Nephron progenitor cell (in vitro differentiated cells): ENCODE measurements around the gene DMD.

Source experiments
- DNase-seq: peaks from one replicate; pipeline ENCODE4 v3.0.0; 2021
- H3K27ac Mint-ChIP-seq: 2 replicates; pipeline ENCODE4 v1.8.0; 2021; ENCODE audit warnings: mild to moderate bottlenecking, moderate library complexity, mixed read lengths
- H3K27me3 Mint-ChIP-seq: 2 replicates; pipeline ENCODE4 v1.8.0; 2021; ENCODE audit warnings: mild to moderate bottlenecking, low read depth, mixed read lengths; ENCODE audit not compliant: poor library complexity
- H3K36me3 Mint-ChIP-seq: 2 replicates; pipeline ENCODE4 v1.8.0; 2021; ENCODE audit warnings: low read depth, mixed read lengths
- H3K4me1 Mint-ChIP-seq: 2 replicates; pipeline ENCODE4 v1.8.0; 2021; ENCODE audit warnings: mixed read lengths
- H3K4me3 Mint-ChIP-seq: 2 replicates; pipeline ENCODE4 v1.8.0; 2021; ENCODE audit warnings: mild to moderate bottlenecking, moderate library complexity, mixed read lengths
- H3K9me3 Mint-ChIP-seq: 2 replicates; pipeline ENCODE4 v1.8.0; 2021; ENCODE audit warnings: mild to moderate bottlenecking, moderate library complexity, mixed read lengths
- TF ChIP-seq, protein P1 (sequence below): fragments of 200-600 bp; sonication (generic); IDR thresholded peaks from 2 replicates; pipeline ENCODE4 v1.5.0; 2021; ENCODE audit warnings: antibody characterized with exemption

Gene DMD

DNA sequence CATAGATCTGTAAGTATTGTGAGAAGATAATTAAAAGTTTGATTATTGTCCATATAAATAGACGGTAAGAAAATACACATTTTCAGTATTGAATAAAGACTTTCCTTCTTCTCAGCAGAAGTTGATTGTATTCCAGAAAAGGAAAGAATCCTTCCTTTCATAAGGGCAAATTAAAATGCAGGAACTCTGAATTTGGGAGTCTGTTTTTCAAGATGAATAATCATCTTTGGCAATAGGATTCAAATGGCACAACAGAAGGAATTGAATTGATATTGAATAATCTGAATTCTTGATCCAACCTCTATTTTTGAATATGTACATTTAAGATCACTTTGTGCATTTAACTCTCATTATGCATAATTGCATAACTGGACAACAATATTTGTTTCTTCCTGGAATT is 149.3 kb downstream of the DMD start:
- TF ChIP-seq, protein P1, sequence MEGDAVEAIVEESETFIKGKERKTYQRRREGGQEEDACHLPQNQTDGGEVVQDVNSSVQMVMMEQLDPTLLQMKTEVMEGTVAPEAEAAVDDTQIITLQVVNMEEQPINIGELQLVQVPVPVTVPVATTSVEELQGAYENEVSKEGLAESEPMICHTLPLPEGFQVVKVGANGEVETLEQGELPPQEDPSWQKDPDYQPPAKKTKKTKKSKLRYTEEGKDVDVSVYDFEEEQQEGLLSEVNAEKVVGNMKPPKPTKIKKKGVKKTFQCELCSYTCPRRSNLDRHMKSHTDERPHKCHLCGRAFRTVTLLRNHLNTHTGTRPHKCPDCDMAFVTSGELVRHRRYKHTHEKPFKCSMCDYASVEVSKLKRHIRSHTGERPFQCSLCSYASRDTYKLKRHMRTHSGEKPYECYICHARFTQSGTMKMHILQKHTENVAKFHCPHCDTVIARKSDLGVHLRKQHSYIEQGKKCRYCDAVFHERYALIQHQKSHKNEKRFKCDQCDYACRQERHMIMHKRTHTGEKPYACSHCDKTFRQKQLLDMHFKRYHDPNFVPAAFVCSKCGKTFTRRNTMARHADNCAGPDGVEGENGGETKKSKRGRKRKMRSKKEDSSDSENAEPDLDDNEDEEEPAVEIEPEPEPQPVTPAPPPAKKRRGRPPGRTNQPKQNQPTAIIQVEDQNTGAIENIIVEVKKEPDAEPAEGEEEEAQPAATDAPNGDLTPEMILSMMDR, result no peak
- no peaks in the 10 kb centered on the region for H3K4me1 Mint-ChIP-seq

DNA sequence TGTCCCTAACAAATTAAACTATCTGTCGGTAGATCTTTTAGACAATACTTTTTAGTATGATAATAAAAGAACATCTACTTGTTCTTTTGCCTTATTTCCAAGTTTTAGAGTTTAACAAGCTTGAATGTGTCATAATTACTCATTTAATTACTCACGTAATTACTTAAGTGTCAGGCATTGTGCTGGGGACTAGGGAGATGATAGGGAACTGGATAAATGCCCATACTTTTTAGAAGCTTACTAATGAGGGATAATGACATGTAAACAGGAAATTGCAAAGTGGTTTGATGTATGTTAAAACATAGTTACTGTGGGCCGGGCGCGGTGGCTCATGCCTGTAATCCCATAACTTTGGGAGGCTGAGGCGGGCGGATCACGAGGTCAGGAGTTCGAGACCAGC is 158.3 kb downstream of the DMD start:
- no peaks in the 10 kb centered on the region for H3K9me3 Mint-ChIP-seq
- H3K4me1 Mint-ChIP-seq, result no peaks in the 10 kb centered on the region
- DNase-seq, result no peak
- H3K36me3 Mint-ChIP-seq, result no peaks in the 10 kb centered on the region
- TF ChIP-seq, protein P1, result no peak
- no peaks in the 10 kb centered on the region for H3K27me3 Mint-ChIP-seq
- H3K4me3 Mint-ChIP-seq, result no peak overlapping the region
- H3K27ac Mint-ChIP-seq, result no peak overlapping the region

More for the DNA sequence above, 149.3 kb downstream of the DMD start:
- no peaks in the 10 kb centered on the region for H3K27me3 Mint-ChIP-seq
- no peaks in the 10 kb centered on the region for H3K36me3 Mint-ChIP-seq
- no peak for DNase-seq
- H3K4me3 Mint-ChIP-seq, result no peak overlapping the region
- H3K27ac Mint-ChIP-seq, result no peak overlapping the region
- no peaks in the 10 kb centered on the region for H3K9me3 Mint-ChIP-seq

DNA sequence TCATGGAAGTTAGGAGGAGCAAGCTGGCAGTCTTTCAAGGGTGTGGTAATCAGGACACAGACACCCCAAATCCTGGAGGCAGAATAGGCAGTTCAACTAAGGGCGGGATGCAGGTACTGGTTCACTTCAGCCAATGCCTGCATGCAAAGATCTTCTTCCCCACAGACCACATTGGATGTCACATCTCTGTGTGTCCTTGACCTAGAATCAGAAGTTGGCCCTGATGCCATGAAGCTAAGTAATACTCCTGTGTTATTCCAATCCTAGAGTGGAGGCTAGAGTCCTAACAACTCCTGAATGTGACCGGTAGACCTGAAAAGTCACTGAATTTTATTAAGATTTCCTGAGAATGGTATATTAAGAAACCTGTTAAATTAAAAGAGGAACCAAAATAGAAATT is 165.5 kb downstream of the DMD start:
- no peak overlapping the region for H3K27ac Mint-ChIP-seq
- no peak for DNase-seq
- TF ChIP-seq, protein P1, result no peak
- no peaks in the 10 kb centered on the region for H3K36me3 Mint-ChIP-seq
- H3K4me1 Mint-ChIP-seq, result no peaks in the 10 kb centered on the region
- H3K27me3 Mint-ChIP-seq, result no peaks in the 10 kb centered on the region
- H3K9me3 Mint-ChIP-seq, result no peaks in the 10 kb centered on the region
- H3K4me3 Mint-ChIP-seq, result no peak overlapping the region

DNA sequence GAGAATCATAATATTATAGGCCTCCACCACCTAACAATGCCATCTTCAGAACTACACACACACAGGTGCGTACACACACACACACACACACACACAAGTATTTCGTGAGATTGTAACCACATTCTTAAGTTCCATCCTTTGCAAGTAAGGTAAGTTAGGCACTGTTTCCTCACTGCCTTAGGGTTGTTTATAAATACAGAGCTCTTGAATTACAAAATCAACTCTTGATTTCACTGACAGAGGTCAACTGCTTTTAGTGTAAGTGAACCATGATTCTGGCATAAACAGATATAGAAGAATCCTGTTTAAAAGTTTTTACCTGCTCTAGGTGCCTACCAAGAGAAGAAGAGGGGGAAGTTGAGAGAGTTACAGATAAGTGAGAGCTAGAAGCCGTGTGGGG is 166.1 kb downstream of the DMD start:
- H3K36me3 Mint-ChIP-seq, result no peaks in the 10 kb centered on the region
- H3K27me3 Mint-ChIP-seq, result no peaks in the 10 kb centered on the region
- no peak overlapping the region for H3K27ac Mint-ChIP-seq
- TF ChIP-seq, protein P1, result no peak
- H3K4me1 Mint-ChIP-seq, result no peaks in the 10 kb centered on the region
- H3K9me3 Mint-ChIP-seq, result no peaks in the 10 kb centered on the region
- DNase-seq, result no peak
- no peak overlapping the region for H3K4me3 Mint-ChIP-seq

DNA sequence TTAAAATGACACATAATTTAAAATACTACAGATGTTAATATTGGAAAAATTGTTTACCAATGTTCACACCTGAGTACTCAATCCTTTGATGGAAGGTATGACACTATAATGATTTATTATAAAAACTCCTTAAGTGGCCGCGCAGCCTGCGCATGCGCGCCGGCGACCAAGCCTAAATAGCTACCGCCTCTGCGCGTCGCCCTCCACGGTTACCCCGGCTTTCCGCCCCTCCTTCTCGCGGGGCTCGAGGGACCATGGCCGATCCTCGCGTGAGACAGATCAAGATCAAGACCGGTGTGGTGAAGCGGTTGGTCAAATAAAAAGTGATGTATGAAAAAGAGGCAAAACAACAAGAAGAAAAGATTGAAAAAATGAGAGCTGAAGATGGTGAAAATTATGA is 170.2 kb downstream of the DMD start:
- H3K27ac Mint-ChIP-seq, result no peak overlapping the region
- no peaks in the 10 kb centered on the region for H3K27me3 Mint-ChIP-seq
- no peaks in the 10 kb centered on the region for H3K4me1 Mint-ChIP-seq

DNA sequence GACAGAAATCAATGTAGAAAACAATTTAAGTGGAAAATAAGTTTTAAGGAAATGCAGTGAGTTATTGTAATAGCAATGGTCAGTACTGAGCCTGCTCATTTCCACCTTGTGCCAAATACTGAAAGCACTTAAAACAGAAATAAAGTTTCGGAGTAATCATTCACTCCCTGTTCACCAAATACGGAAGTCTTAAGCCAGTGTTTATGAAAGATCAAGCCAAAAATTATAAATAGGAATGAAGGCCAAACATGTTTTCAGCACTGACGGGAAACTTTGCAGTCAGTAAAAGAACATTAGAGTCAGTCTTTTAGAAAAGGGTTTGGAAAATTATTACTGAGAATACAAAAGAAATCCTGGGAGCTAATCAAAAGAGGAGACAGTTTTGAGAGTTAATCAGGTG is 178.6 kb downstream of the DMD start:
- no peaks in the 10 kb centered on the region for H3K9me3 Mint-ChIP-seq
- no peaks in the 10 kb centered on the region for H3K36me3 Mint-ChIP-seq
- no peak overlapping the region for H3K4me3 Mint-ChIP-seq
- DNase-seq, result no peak
- TF ChIP-seq, protein P1, result no peak
- no peaks in the 10 kb centered on the region for H3K4me1 Mint-ChIP-seq
- H3K27me3 Mint-ChIP-seq, result no peaks in the 10 kb centered on the region
- H3K27ac Mint-ChIP-seq, result no peak overlapping the region

More for the DNA sequence above, 170.2 kb downstream of the DMD start:
- Mint-ChIP-seq H3K9me3 (no peaks in the 10 kb centered on the region), H3K36me3 (no peaks in the 10 kb centered on the region), H3K4me3 (no peak overlapping the region)
- no peak for DNase-seq
- TF ChIP-seq, protein P1, result no peak
